Measurements from ENCODE around the gene ETF1.

GRCh38 chr5:138495351-138495750 is 47.7 kb downstream of the ETF1 start:
- TF ChIP-seq CTCF (IDR thresholded peaks at IDR 0.05) (no peak), EZH2 (IDR thresholded peaks at IDR 0.05; ENCODE audit: borderline replicate concordance, insufficient read depth, low read depth, low read length, poor library complexity, severe bottlenecking) (no peak)

Measured in B cell (primary cell).